WTC11 (cell line): ENCODE measurements around the gene GZF1.

Source experiments
- ATF2 ChIP-seq: sonication (generic); formaldehyde crosslinking; IDR thresholded peaks from 2 replicates; pipeline ENCODE4 v1.8.1; 2022; ENCODE audit warnings: low read depth, missing genetic modification reagents, borderline replicate concordance
- CTCF ChIP-seq: fragments of 200-600 bp; IDR thresholded peaks from 2 replicates; pipeline ENCODE4 v1.8.0; 2022; ENCODE audit warnings: antibody characterized with exemption
- E2F1 ChIP-seq: sonication (generic); formaldehyde crosslinking; IDR thresholded peaks from 2 replicates; pipeline ENCODE4 v1.8.0; 2022; ENCODE audit warnings: mild to moderate bottlenecking, missing genetic modification reagents
- FOXJ3 ChIP-seq: sonication (generic); formaldehyde crosslinking; IDR thresholded peaks from 2 replicates; pipeline ENCODE4 v1.9.0; 2021; ENCODE audit warnings: missing genetic modification reagents, mild to moderate bottlenecking, borderline replicate concordance
- FOXP4 ChIP-seq: sonication (generic); formaldehyde crosslinking; IDR thresholded peaks from 2 replicates; pipeline ENCODE4 v1.8.0; 2022; ENCODE audit warnings: mild to moderate bottlenecking, missing genetic modification reagents
- MAX ChIP-seq: sonication (generic); formaldehyde crosslinking; IDR thresholded peaks from 2 replicates; pipeline ENCODE4 v1.8.0; 2022; ENCODE audit warnings: mild to moderate bottlenecking, missing genetic modification reagents
- MYBL2 ChIP-seq: sonication (generic); formaldehyde crosslinking; IDR thresholded peaks from 2 replicates; pipeline ENCODE4 v1.8.1; 2023; ENCODE audit warnings: mild to moderate bottlenecking, moderate library complexity, missing genetic modification reagents
- PRDM15 ChIP-seq: sonication (generic); formaldehyde crosslinking; IDR thresholded peaks from 2 replicates; pipeline ENCODE4 v1.8.0; 2022; ENCODE audit warnings: missing genetic modification reagents
- RELA ChIP-seq: sonication (generic); formaldehyde crosslinking; IDR thresholded peaks from 2 replicates; pipeline ENCODE4 v1.8.1; 2022; ENCODE audit warnings: missing genetic modification reagents, mild to moderate bottlenecking, borderline replicate concordance
- SOX15 ChIP-seq: fragments of 250-450 bp; sonication (Bioruptor Pico); IDR thresholded peaks from 2 replicates; pipeline ENCODE4 v1.9.0; 2021; ENCODE audit warnings: mild to moderate bottlenecking
- TP53 ChIP-seq: sonication (generic); formaldehyde crosslinking; IDR thresholded peaks from 2 replicates; pipeline ENCODE4 v1.8.1; 2023; ENCODE audit warnings: mild to moderate bottlenecking, missing genetic modification reagents
- ZNF425 ChIP-seq: fragments of 250-450 bp; sonication (Bioruptor Pico); conservative IDR thresholded peaks from 2 replicates; pipeline ENCODE4 v1.9.0; 2021; ENCODE audit warnings: mild to moderate bottlenecking

GRCh38 chr20:23316626-23317025, 45.4 kb upstream of the GZF1 start:
- TF ChIP-seq MAX, result no peak
- no peak for TF ChIP-seq CTCF
- no peak for TF ChIP-seq TP53 (CRISPR knock-in tag)
- TF ChIP-seq FOXP4 (CRISPR knock-in tag), result no peak
- no peak for TF ChIP-seq E2F1
- TF ChIP-seq ATF2, result no peak
- TF ChIP-seq PRDM15 (CRISPR knock-in tag), result no peak
- no peak for TF ChIP-seq RELA (CRISPR knock-in tag)
- no peak for TF ChIP-seq ZNF425 (CRISPR knock-in tag)
- TF ChIP-seq SOX15 (CRISPR knock-in tag), result no peak
- no peak for TF ChIP-seq MYBL2 (CRISPR knock-in tag)
- TF ChIP-seq FOXJ3 (CRISPR knock-in tag), result no peak
